ENCODE results near the gene IL1F10. TPM values are rescaled to one million over a fixed set of nuclear protein-coding genes. Genes with fewer than 3 reads are reported as not detected.

IL1F10 gene
- total RNA-seq, 2 experiments from 2014 or later = not detected

DNA sequence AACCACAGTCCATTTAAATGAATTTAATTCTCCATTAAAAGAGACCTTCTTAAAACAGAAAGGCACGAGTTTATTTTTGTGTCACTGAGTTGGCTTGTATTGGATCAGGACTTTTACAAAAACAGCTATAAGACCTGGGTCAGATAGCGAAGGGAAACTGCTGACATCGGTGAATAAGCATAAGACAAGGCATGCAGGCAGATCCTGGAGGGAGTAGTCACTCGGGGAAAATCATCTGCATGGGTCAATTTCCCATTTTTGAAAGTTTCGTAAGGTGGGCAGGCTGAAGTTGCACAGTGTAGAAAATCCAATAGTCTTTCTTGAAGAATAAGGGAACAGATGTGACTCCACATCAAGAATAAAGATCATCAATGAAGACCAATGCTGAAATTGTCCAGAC is 28.1 kb upstream of the IL1F10 start:
- H3K27me3 Mint-ChIP-seq (ENCODE audit: low read depth) = peaks cover 6% of the 10 kb centered on the region
- no peaks in the 10 kb centered on the region for H3K9me3 Mint-ChIP-seq (ENCODE audit: insufficient read depth)
- H3K4me1 Mint-ChIP-seq (ENCODE audit: low read depth) = no peaks in the 10 kb centered on the region
- ChIA-PET CTCF (no interaction called here), POLR2A (no interaction called here)
- no peaks in the 10 kb centered on the region for H3K36me3 Mint-ChIP-seq (ENCODE audit: low read depth)
- no peak overlapping the region for H3K27ac Mint-ChIP-seq
- DNase-seq (no peak), ATAC-seq (no peak)
- no peak overlapping the region for H3K4me3 Mint-ChIP-seq

DNA sequence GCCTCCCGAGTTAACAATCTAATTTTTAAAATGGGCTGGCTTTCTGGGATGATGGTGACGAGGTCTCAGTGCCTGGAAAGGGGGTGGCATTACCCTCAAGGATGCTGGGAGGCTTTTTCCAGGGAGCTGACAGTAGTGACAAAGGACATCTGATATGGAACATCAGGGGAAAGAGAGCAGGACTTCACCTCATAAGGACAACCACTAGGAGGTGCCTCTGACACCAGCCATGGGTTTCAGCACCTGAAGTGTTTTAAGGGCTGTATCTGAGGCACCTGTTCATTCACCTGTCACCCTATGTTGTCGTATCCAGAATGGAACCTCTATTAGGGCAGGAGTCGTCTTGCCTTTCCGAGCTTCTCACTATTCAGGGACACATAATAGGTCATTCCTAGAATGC is 25.9 kb upstream of the IL1F10 start:
- CTCF ChIA-PET = interaction anchor here (1.0 to 1.6 kb wide), 3 partner anchors 12 to 101 kb away, joined by 3 read pairs; no protein-coding TSS in a partner anchor
- no peaks in the 10 kb centered on the region for H3K4me1 Mint-ChIP-seq (ENCODE audit: low read depth)
- no peak overlapping the region for H3K4me3 Mint-ChIP-seq
- no peaks in the 10 kb centered on the region for H3K36me3 Mint-ChIP-seq (ENCODE audit: low read depth)
- H3K9me3 Mint-ChIP-seq (ENCODE audit: insufficient read depth) = no peaks in the 10 kb centered on the region
- H3K27ac Mint-ChIP-seq = no peak overlapping the region
- POLR2A ChIA-PET = no interaction called here
- ATAC-seq = no peak
- no peak for DNase-seq
- peaks cover 8% of the 10 kb centered on the region for H3K27me3 Mint-ChIP-seq (ENCODE audit: low read depth)

- CTCF ChIA-PET = no interaction called here
Measured at GRCh38 chr2:113046465-113046864, 21.3 kb upstream of the IL1F10 start.

GRCh38 chr2:113050921-113051895 is 16.6 kb upstream of the IL1F10 start:
- no peak overlapping the region for H3K27ac Mint-ChIP-seq
- DNase-seq = no peak
- ChIA-PET POLR2A (no interaction called here), CTCF (interaction anchor here (1.0 to 1.5 kb wide), 2 partner anchors 13 to 110 kb away, joined by 3 to 4 read pairs; no protein-coding TSS in a partner anchor)
- no peak for ATAC-seq
- peaks cover 6% of the 10 kb centered on the region for H3K4me1 Mint-ChIP-seq (ENCODE audit: low read depth)
- peaks cover 12% of the 10 kb centered on the region for H3K9me3 Mint-ChIP-seq (ENCODE audit: insufficient read depth)
- no peaks in the 10 kb centered on the region for H3K36me3 Mint-ChIP-seq (ENCODE audit: low read depth)
- peaks cover 4% of the 10 kb centered on the region for H3K27me3 Mint-ChIP-seq (ENCODE audit: low read depth)
- H3K4me3 Mint-ChIP-seq = no peak overlapping the region

More at GRCh38 chr2:113046465-113046864, 21.3 kb upstream of the IL1F10 start:
- no peaks in the 10 kb centered on the region for H3K4me1 Mint-ChIP-seq (ENCODE audit: low read depth)
- no peaks in the 10 kb centered on the region for H3K36me3 Mint-ChIP-seq (ENCODE audit: low read depth)
- H3K4me3 Mint-ChIP-seq = no peak overlapping the region
- H3K27me3 Mint-ChIP-seq (ENCODE audit: low read depth) = peaks cover 8% of the 10 kb centered on the region
- H3K9me3 Mint-ChIP-seq (ENCODE audit: insufficient read depth) = no peaks in the 10 kb centered on the region
- POLR2A ChIA-PET = no interaction called here
- H3K27ac Mint-ChIP-seq = no peak overlapping the region
- no peak for ATAC-seq
- DNase-seq = no peak

DNA sequence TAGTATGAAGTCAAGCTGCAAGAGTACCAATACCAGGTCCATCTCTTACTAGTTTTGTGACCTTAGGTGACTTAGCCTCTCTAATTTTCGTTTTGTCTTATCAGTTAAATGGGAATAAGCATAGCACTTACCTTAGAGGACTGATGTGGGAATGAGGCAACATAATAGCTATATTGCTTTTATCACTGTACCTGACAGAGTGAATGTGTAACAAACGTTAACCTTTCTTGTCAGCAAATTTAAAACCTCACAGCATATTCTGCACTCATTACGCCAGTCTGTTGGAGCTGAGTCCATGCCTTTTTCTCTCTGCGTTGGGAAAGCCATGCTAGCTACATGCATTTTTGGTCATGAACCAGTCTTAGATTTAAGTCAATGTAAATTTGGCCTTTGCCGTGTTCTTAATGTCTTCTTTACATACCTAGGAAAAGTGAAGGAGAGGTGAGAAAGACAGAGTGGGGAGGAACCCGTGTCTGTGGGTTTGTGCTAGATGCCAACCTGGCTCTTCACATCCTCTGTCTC is 15.3 kb upstream of the IL1F10 start, which contains the start of gene IL36B:
Gene IL36B (minus strand): TSS at position 472 of the 522 bp plus-strand sequence.
- H3K36me3 Mint-ChIP-seq (ENCODE audit: low read depth) = no peaks in the 10 kb centered on the region
- H3K27ac Mint-ChIP-seq = no peak within 1 kb of the TSS
- no peak for ATAC-seq
- peaks cover 6% of the 10 kb centered on the region for H3K4me1 Mint-ChIP-seq (ENCODE audit: low read depth)
- ChIA-PET CTCF (interaction anchor here (1.0 to 1.5 kb wide), 2 partner anchors 14 to 111 kb away, joined by 3 to 4 read pairs; no protein-coding TSS in a partner anchor), POLR2A (no interaction called here)
- peaks cover 4% of the 10 kb centered on the region for H3K27me3 Mint-ChIP-seq (ENCODE audit: low read depth)
- H3K9me3 Mint-ChIP-seq (ENCODE audit: insufficient read depth) = peaks cover 12% of the 10 kb centered on the region
- no peak for DNase-seq
- H3K4me3 Mint-ChIP-seq = no peak within 1 kb of the TSS

GRCh38 chr2:113053666-113054065 is 14.1 kb upstream of the IL1F10 start:
- Mint-ChIP-seq H3K27ac (no peak overlapping the region), H3K4me3 (no peak overlapping the region), H3K27me3 (ENCODE audit: low read depth) (peaks cover 4% of the 10 kb centered on the region), H3K36me3 (ENCODE audit: low read depth) (no peaks in the 10 kb centered on the region), H3K9me3 (ENCODE audit: insufficient read depth) (peaks cover 12% of the 10 kb centered on the region), H3K4me1 (ENCODE audit: low read depth) (peaks cover 6% of the 10 kb centered on the region)
- ChIA-PET POLR2A (no interaction called here), CTCF (no interaction called here)
- ATAC-seq (no peak), DNase-seq (no peak)

DNA sequence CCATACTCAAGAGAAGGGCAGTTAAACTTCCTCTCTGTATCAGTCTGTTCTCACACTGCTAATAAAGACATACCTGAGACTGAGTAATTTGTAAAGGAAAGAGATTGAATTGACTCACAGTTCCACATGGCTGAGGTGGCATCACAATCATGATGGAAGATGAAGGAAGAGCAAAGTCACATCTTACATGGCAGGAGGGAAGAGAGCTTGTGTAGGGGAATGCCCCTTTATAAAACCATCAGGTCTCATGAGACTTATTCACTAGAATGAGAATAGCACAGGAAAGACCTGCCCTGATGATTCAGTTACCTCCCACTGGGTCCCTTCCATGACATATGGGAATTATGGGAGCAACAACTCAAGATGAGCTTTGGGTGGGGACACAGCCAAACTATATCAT is 13.7 kb upstream of the IL1F10 start:
- CTCF ChIA-PET = no interaction called here
- ATAC-seq (no peak), DNase-seq (no peak)
- peaks cover 12% of the 10 kb centered on the region for H3K9me3 Mint-ChIP-seq (ENCODE audit: insufficient read depth)
- peaks cover 1% of the 10 kb centered on the region for H3K27me3 Mint-ChIP-seq (ENCODE audit: low read depth)
- H3K36me3 Mint-ChIP-seq (ENCODE audit: low read depth) = no peaks in the 10 kb centered on the region
- no peak overlapping the region for H3K27ac Mint-ChIP-seq
- no peak overlapping the region for H3K4me3 Mint-ChIP-seq
- H3K4me1 Mint-ChIP-seq (ENCODE audit: low read depth) = peaks cover 6% of the 10 kb centered on the region
- POLR2A ChIA-PET = no interaction called here

GRCh38 chr2:113056521-113056920 is 11.2 kb upstream of the IL1F10 start:
- DNase-seq = peak; percentile 1
- peaks cover 12% of the 10 kb centered on the region for H3K9me3 Mint-ChIP-seq (ENCODE audit: insufficient read depth)
- ChIA-PET CTCF (interaction anchor here (1.1 to 2.5 kb wide), 2 partner anchors 24 to 216 kb away, joined by 3 to 5 read pairs; no protein-coding TSS in a partner anchor), POLR2A (no interaction called here)
- H3K4me1 Mint-ChIP-seq (ENCODE audit: low read depth) = peaks cover 6% of the 10 kb centered on the region
- H3K36me3 Mint-ChIP-seq (ENCODE audit: low read depth) = no peaks in the 10 kb centered on the region
- H3K27me3 Mint-ChIP-seq (ENCODE audit: low read depth) = no peaks in the 10 kb centered on the region
- no peak overlapping the region for H3K27ac Mint-ChIP-seq
- no peak for ATAC-seq
- no peak overlapping the region for H3K4me3 Mint-ChIP-seq

DNA sequence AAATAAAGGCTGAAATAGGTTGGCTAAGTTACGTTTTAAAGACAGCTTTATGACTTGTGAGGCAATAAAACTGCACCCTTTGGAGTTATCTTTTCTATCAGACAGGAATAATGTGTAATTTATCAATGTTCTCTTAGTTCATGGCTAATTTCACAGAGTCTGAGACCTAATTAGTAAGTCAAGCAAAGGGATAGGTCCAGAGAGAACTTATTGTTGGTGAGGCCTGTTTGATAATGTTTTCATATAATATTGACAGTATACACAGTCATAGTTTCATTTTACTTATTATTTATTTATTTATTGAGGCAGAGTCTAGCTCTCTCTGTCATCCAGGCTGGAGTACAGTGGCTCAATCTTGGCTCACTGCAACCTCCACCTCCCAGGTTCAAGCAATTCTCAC is 10.7 kb upstream of the IL1F10 start:
- Mint-ChIP-seq H3K9me3 (ENCODE audit: insufficient read depth) (peaks cover 12% of the 10 kb centered on the region), H3K36me3 (ENCODE audit: low read depth) (no peaks in the 10 kb centered on the region), H3K27ac (no peak overlapping the region), H3K4me1 (ENCODE audit: low read depth) (peaks cover 6% of the 10 kb centered on the region), H3K4me3 (no peak overlapping the region), H3K27me3 (ENCODE audit: low read depth) (no peaks in the 10 kb centered on the region)
- DNase-seq (no peak), ATAC-seq (no peak)
- POLR2A ChIA-PET = no interaction called here
- CTCF ChIA-PET = interaction anchor here (1.1 to 2.5 kb wide), 2 partner anchors 23 to 216 kb away, joined by 3 to 5 read pairs; no protein-coding TSS in a partner anchor

- H3K9me3 Mint-ChIP-seq (ENCODE audit: insufficient read depth) = peaks cover 12% of the 10 kb centered on the region
- H3K4me1 Mint-ChIP-seq (ENCODE audit: low read depth) = peaks cover 5% of the 10 kb centered on the region
- ATAC-seq (no peak), DNase-seq (no peak)
- ChIA-PET POLR2A (no interaction called here), CTCF (interaction anchor here (1.3 kb wide), 1 partner anchor 117 kb away, joined by 3 read pairs; no protein-coding TSS in a partner anchor)
- no peaks in the 10 kb centered on the region for H3K36me3 Mint-ChIP-seq (ENCODE audit: low read depth)
- no peaks in the 10 kb centered on the region for H3K27me3 Mint-ChIP-seq (ENCODE audit: low read depth)
- H3K4me3 Mint-ChIP-seq = no peak overlapping the region
- no peak overlapping the region for H3K27ac Mint-ChIP-seq
Measured at GRCh38 chr2:113058411-113058994, 9.3 kb upstream of the IL1F10 start.

DNA sequence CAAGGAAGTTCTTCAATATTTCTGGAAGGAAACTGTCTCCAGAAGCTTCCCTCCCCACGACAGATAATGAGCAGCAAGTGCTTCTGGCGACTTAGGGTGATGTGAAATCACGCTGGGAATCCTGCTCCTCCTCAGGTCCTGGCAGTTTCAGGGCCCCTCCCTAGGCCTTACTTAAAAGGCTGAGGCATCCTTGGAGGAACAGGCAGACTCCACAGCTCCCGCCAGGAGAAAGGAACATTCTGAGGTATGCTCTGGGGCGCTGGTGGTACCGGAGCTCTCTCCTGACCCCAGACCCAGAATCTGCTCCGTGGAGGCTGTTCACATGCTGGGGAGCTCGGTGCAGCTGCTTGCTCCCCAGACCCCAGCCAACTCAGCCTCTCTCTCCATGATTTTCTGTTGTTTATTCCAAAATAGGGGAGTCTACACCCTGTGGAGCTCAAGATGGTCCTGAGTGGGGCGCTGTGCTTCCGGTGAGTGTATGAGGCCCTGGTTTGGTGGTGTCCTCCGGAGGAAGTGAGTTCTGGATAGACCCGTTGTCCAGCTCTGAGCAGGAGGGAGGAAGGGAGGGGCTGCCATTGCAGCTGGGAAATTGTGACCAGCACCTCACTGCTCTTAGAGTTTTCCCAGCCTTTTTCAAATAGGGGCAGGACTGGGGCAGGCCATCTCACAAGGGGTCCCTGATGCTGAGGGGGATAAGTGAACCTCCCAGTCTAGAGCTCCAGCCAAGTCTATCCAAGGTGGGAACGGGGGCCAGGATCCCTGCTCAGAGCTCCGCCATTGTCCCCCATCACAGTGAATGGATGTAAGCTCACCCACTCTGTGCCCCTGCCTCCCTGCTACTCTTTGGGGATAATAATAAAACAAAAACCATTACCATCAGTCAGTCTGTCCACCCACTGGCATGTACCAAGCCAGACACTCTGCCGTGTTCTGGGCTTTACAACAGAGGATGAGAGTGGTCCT is 8.5 kb upstream of the IL1F10 start, which contains the start of gene IL36RN:
Gene IL36RN (plus strand): TSS at position 201 of the 963 bp plus-strand sequence. CDS start 241 bp downstream, at position 442.
- Mint-ChIP-seq H3K36me3 (ENCODE audit: low read depth) (no peaks in the 10 kb centered on the region), H3K4me1 (ENCODE audit: low read depth) (no peaks in the 10 kb centered on the region), H3K27ac (no peak within 1 kb of the TSS), H3K4me3 (no peak within 1 kb of the TSS), H3K27me3 (ENCODE audit: low read depth) (peaks cover 2% of the 10 kb centered on the region), H3K9me3 (ENCODE audit: insufficient read depth) (peaks cover 12% of the 10 kb centered on the region)
- POLR2A ChIA-PET = no interaction called here
- ATAC-seq (no peak), DNase-seq (peak; percentile 13)
- CTCF ChIA-PET = interaction anchor here (1.3 kb wide), 1 partner anchor 118 kb away, joined by 3 read pairs; no protein-coding TSS in a partner anchor
